HG03039 (cell line): ENCODE data around the gene C9orf85.
"Not testable (repeated sequence)": the region's sequence is repeated elsewhere in the genome, so short reads cannot be mapped to it uniquely, and the experiment has no call there.

Experiments
- ATAC-seq: cut with Tn5 transposase; IDR thresholded peaks from one replicate; pipeline ENCODE4 v1.9.1; 2021; ENCODE audit warnings: mild to moderate bottlenecking, moderate library complexity; ENCODE audit not compliant: unreplicated experiment

The C9orf85 gene

GRCh38 chr9:71937070-71937625 is 25.7 kb downstream of the C9orf85 start:
- no peak for ATAC-seq

- ATAC-seq, result no peak
Measured at GRCh38 chr9:71937898-71938297, 26.5 kb downstream of the C9orf85 start.

GRCh38 chr9:71941060-71941568 is 29.7 kb downstream of the C9orf85 start:
- no peak for ATAC-seq

- no peak for ATAC-seq
Measured at GRCh38 chr9:71941998-71942567, 30.6 kb downstream of the C9orf85 start.

GRCh38 chr9:71944754-71945375 is 33.4 kb downstream of the C9orf85 start:
- no peak for ATAC-seq

- ATAC-seq, result not testable (repeated sequence)
Measured at GRCh38 chr9:71954652-71955051, 43.2 kb downstream of the C9orf85 start.

GRCh38 chr9:71955300-71955915 is 44.0 kb downstream of the C9orf85 start:
- ATAC-seq, result no peak

GRCh38 chr9:71962328-71962727 is 50.9 kb downstream of the C9orf85 start:
- ATAC-seq, result no peak

GRCh38 chr9:71963471-71963996 is 52.1 kb downstream of the C9orf85 start:
- ATAC-seq, result not testable (repeated sequence)

- ATAC-seq, result no peak
Measured at GRCh38 chr9:71965403-71965802, 54.0 kb downstream of the C9orf85 start.

- no peak for ATAC-seq
Measured at GRCh38 chr9:71966601-71967000, 55.2 kb downstream of the C9orf85 start.

- ATAC-seq, result no peak
Measured at GRCh38 chr9:71968541-71969090, 57.2 kb downstream of the C9orf85 start.

GRCh38 chr9:71975833-71976232 is 64.4 kb downstream of the C9orf85 start:
- no peak for ATAC-seq

GRCh38 chr9:71977003-71977402 is 65.6 kb downstream of the C9orf85 start:
- no peak for ATAC-seq

- no peak for ATAC-seq
Measured at GRCh38 chr9:71980266-71981190, 69.1 kb downstream of the C9orf85 start.

GRCh38 chr9:71981944-71982343 is 70.5 kb downstream of the C9orf85 start:
- no peak for ATAC-seq

GRCh38 chr9:71984403-71984802 is 73.0 kb downstream of the C9orf85 start:
- no peak for ATAC-seq

- no peak for ATAC-seq
Measured at GRCh38 chr9:71984831-71985281, 73.4 kb downstream of the C9orf85 start.

- ATAC-seq, result no peak
Measured at GRCh38 chr9:71985297-71985911, 74.0 kb downstream of the C9orf85 start.

- no peak for ATAC-seq
Measured at GRCh38 chr9:71986900-71987299, 75.5 kb downstream of the C9orf85 start.
